Neural progenitor cell (in vitro differentiated cells): Measurements from ENCODE around the gene MS4A18.

Experiments
- CTCF ChIP-seq: fragments of 200-600 bp; sonication (generic); IDR thresholded peaks from 2 replicates; pipeline ENCODE4 v1.5.1; 2017; ENCODE audit warnings: antibody characterized with exemption, mild to moderate bottlenecking
- EZH2phosphoT487 ChIP-seq: fragments of 200-600 bp; sonication (generic); IDR thresholded peaks from 2 replicates; pipeline ENCODE4 v1.6.1; 2017; ENCODE audit warnings: antibody characterized with exemption

- no peak for TF ChIP-seq EZH2phosphoT487
- TF ChIP-seq CTCF: no peak
Measured at GRCh38 chr11:60785806-60786361, 61.4 kb downstream of the MS4A18 start.
